Kidney (tissue), 14 donors: ENCODE measurements around the gene WWC2. TPM values are rescaled to one million over a fixed set of nuclear protein-coding genes. Genes with fewer than 3 reads are reported as not detected.

Experiments used
- DNase-seq, 5 donors: peaks; one replicate each; pipeline ENCODE4 v3.0.0-alpha.2; 2013 to 2020
- FAIRE-seq: peaks from 2 replicates; lab custom pipeline; 2012; peaks lifted over from hg19 to GRCh38; lab: Jason Lieb, UNC
- H3K27ac ChIP-seq, 2 donors: one replicate each; pipeline ENCODE4 v1.7.0; 2013; ENCODE audit warnings: low read depth in 2 of 2, low read length in 2 of 2, inconsistent platforms in 1 of 2
- H3K27me3 ChIP-seq: one replicate; pipeline ENCODE4 v1.7.1; 2013; ENCODE audit warnings: low read length, inconsistent platforms; ENCODE audit not compliant: control insufficient read depth, insufficient read depth
- H3K36me3 ChIP-seq, 3 donors: one replicate each; pipeline versions ENCODE4 v1.7.0 to v1.7.1; 2013; ENCODE audit warnings: low read length in 3 of 3, control low read depth in 1 of 3, inconsistent platforms in 1 of 3; ENCODE audit not compliant: insufficient read depth in 3 of 3, control insufficient read depth in 2 of 3
- H3K4me1 ChIP-seq, 3 donors: one replicate each; pipeline versions ENCODE4 v1.7.0 to v1.7.1; 2013; ENCODE audit warnings: low read length in 3 of 3, inconsistent platforms in 1 of 3, low read depth in 1 of 3; ENCODE audit not compliant: control insufficient read depth in 2 of 3, insufficient read depth in 2 of 3
- H3K4me3 ChIP-seq, 3 donors: one replicate each; pipeline versions ENCODE4 v1.7.0 to v1.8.1; 2013; ENCODE audit warnings: low read length in 3 of 3, control low read depth in 1 of 3, inconsistent platforms in 1 of 3
- H3K9ac ChIP-seq, 3 donors: one replicate each; pipeline versions ENCODE4 v1.7.0 to v1.7.1; 2013; ENCODE audit warnings: low read length in 3 of 3, control low read depth in 1 of 3, inconsistent platforms in 1 of 3
- H3K9me3 ChIP-seq, 3 donors: one replicate each; pipeline versions ENCODE4 v1.7.0 to v1.7.1; 2013; ENCODE audit warnings: low read length in 3 of 3, control low read depth in 1 of 3, inconsistent platforms in 1 of 3; ENCODE audit not compliant: control insufficient read depth in 2 of 3, insufficient read depth in 1 of 3
- intact Hi-C: fragments of 100-400 bp; cut with DNase I; formaldehyde crosslinking; loops from one replicate; pipeline ENCODE4 v1.11.1; 2022
- polyA plus RNA-seq: library from polyadenylated mRNA; stranded (reverse); fragments of 350-450 nt; fragmentation: Illumina TruSeq; extraction: RNeasy Lipid Tissue Mini Kit (QIAGEN cat#74804); gene quantifications from one replicate; pipeline ENCODE4 v1.2.3, GENCODE V29; 2014; ENCODE audit warnings: low read depth, low replicate concordance; ENCODE audit not compliant: insufficient read depth
- total RNA-seq: library from RNA; stranded (reverse); fragmentation: NEBNext Ultra II Directional; extraction: Animal tissue kit (Norgen Biotek cat#: 25700); gene quantifications from one replicate; pipeline ENCODE4 v1.2.1, GENCODE V29; 2021
- TF ChIP-seq, protein P1 (sequence below): IDR thresholded peaks from 3 replicates; pipeline ENCODE4 v1.5.1; 2012; ENCODE audit warnings: mild to moderate bottlenecking, moderate library complexity, borderline replicate concordance; ENCODE audit not compliant: insufficient read depth; ENCODE audit errors: extremely low read depth
- donor health status: control.
- donor health status: control.
- donor health status: control.
- donor health status: control.
- donor health status: control.
- donor health status: DM: yes; HTN: yes; CAD: no.
- donor health status: Normal renal cell carcinoma (clear cell type).

Gene WWC2
- total and polyA plus RNA-seq, 2 donors from 2014 or later, result 10.1 to 59.6 TPM

DNA sequence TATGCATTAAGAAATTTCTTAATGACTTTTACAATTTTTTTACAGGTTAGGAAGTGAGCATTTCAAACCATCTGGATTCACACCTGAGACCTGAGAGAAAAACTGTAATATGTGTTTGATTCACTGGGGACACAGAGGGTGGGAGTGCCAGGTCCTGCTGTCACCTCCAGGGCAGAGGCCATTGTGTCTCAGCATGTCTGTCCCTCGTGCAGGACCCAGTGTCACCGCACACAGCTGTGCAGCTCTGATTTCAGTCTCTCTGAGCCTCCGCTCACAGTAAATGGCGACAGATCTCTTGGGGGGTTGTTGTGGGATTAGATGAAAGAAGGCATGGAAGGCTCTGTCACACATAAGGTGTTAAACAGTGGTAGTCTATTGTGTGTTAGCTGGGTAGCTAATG, 246.2 kb downstream of the WWC2 start:
- peaks cover 0 to 4% (median 0%) of the 10 kb centered on the region in 3 donors for H3K4me1 ChIP-seq
- intact Hi-C loops, result no loop called here
- peak in 1 of 5 donors; percentile 19 for DNase-seq
- FAIRE-seq, result no peak
- H3K9me3 ChIP-seq, result no peaks in the 10 kb centered on the region
- H3K4me3 ChIP-seq, result no peak overlapping the region
- no peak overlapping the region for H3K27ac ChIP-seq
- H3K27me3 ChIP-seq, result no peaks in the 10 kb centered on the region
- H3K9ac ChIP-seq, result no peak overlapping the region
- TF ChIP-seq, protein P1, sequence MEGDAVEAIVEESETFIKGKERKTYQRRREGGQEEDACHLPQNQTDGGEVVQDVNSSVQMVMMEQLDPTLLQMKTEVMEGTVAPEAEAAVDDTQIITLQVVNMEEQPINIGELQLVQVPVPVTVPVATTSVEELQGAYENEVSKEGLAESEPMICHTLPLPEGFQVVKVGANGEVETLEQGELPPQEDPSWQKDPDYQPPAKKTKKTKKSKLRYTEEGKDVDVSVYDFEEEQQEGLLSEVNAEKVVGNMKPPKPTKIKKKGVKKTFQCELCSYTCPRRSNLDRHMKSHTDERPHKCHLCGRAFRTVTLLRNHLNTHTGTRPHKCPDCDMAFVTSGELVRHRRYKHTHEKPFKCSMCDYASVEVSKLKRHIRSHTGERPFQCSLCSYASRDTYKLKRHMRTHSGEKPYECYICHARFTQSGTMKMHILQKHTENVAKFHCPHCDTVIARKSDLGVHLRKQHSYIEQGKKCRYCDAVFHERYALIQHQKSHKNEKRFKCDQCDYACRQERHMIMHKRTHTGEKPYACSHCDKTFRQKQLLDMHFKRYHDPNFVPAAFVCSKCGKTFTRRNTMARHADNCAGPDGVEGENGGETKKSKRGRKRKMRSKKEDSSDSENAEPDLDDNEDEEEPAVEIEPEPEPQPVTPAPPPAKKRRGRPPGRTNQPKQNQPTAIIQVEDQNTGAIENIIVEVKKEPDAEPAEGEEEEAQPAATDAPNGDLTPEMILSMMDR, result no peak
- no peaks in the 10 kb centered on the region for H3K36me3 ChIP-seq

DNA sequence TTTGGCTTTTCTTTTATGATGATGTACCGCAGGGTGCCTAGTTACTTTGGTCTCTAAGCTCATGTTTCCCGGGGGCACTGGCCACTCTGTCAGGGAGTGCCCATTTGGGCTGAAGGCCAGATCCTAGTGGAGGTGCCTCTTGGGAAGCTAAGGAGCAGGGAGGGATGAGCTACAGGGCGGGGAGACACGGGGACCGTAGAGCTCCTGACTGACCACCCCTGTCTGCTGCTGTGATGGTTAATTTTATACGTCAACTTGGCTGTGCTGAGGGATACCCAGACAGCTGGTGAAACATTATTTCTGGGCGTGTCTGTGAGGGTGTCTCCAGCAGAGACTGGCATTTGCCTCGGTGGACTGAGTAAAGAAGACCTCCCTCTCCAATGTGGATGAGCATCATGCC, 248.1 kb downstream of the WWC2 start:
- Histone ChIP-seq H3K36me3 (no peaks in the 10 kb centered on the region), H3K9me3 (no peaks in the 10 kb centered on the region), H3K4me1 (peaks cover 0 to 4% (median 0%) of the 10 kb centered on the region in 3 donors), H3K4me3 (no peak overlapping the region), H3K9ac (no peak overlapping the region), H3K27ac (peak overlapping the region in 1 of 2 donors; percentile 26), H3K27me3 (no peaks in the 10 kb centered on the region)
- FAIRE-seq (no peak), DNase-seq (no peak)
- intact Hi-C loops, result no loop called here
- TF ChIP-seq, protein P1, result no peak

DNA sequence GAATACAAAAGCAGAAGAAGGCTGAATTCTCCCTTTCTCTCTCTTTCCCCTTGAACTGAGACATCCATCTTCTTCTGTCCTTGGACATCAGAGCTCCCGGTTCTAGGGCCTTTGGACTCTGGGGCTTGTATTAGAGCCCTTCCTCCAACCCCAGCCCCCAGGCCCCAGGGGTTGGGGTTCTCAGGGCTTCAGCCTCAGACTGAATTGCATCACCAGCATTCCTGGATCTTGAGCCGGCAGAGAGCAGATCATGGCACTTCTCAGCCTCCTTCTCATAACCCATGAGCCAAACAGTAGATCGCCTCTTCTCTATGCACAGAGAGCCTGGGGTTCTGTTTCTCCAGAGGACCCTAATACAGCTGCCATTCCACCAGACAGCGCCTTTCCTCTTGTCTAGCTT, 248.5 kb downstream of the WWC2 start:
- no peak for DNase-seq
- FAIRE-seq, result no peak

More for the DNA sequence above, 248.5 kb downstream of the WWC2 start:
- H3K27me3 ChIP-seq, result no peaks in the 10 kb centered on the region
- H3K4me1 ChIP-seq, result peaks cover 0 to 4% (median 0%) of the 10 kb centered on the region in 3 donors
- intact Hi-C loops, result no loop called here
- H3K9ac ChIP-seq, result no peak overlapping the region
- no peaks in the 10 kb centered on the region for H3K36me3 ChIP-seq
- no peak overlapping the region for H3K4me3 ChIP-seq
- H3K9me3 ChIP-seq, result no peaks in the 10 kb centered on the region
- peak overlapping the region in 1 of 2 donors; percentile 89 for H3K27ac ChIP-seq
- TF ChIP-seq, protein P1, result no peak
